Natural killer cell treated with Interleukin-12 subunit alpha and Interleukin-12 subunit beta and Interleukin-15 and Interleukin-18, amount 100 ng/mL, for 72 hours (primary cell): ENCODE data around the gene TMEM126B. TPM values are rescaled to one million over a fixed set of nuclear protein-coding genes. Genes with fewer than 3 reads are reported as not detected.
"Not testable (repeated sequence)": the region's sequence is repeated elsewhere in the genome, so short reads cannot be mapped to it uniquely, and the experiment has no call there.

Experiments used
- ATAC-seq, 2 donors: fragments of 150-1000 bp; cut with Tn5 transposase in 1 of 2; sonication (Bioruptor Pico), chemical (Tn5 transposase) in 1 of 2; 2 replicates each; pipeline ENCODE4 v1.10.0; 2021
- DNase-seq: peaks from one replicate; pipeline ENCODE4 v3.0.0; 2022; ENCODE audit warnings: low spot score
- H3K27ac Mint-ChIP-seq, 2 donors: 1 replicate in 1 of 2; 2 replicates in 1 of 2; pipeline ENCODE4 v1.8.0; 2022; ENCODE audit warnings: mixed read lengths in 2 of 2, mild to moderate bottlenecking in 1 of 2, moderate library complexity in 1 of 2
- H3K27me3 Mint-ChIP-seq, 2 donors: 1 replicate in 1 of 2; 2 replicates in 1 of 2; pipeline ENCODE4 v1.8.0; 2022; ENCODE audit warnings: mixed read lengths in 2 of 2
- H3K36me3 Mint-ChIP-seq: one replicate; pipeline ENCODE4 v1.8.0; 2022; ENCODE audit warnings: mixed read lengths
- H3K4me1 Mint-ChIP-seq, 2 donors: 1 replicate in 1 of 2; 2 replicates in 1 of 2; pipeline ENCODE4 v1.8.0; 2022; ENCODE audit warnings: low read depth in 2 of 2, mixed read lengths in 2 of 2, mild to moderate bottlenecking in 1 of 2
- H3K4me3 Mint-ChIP-seq: one replicate; pipeline ENCODE4 v1.8.0; 2022; ENCODE audit warnings: mixed read lengths
- H3K9me3 Mint-ChIP-seq: 2 replicates; pipeline ENCODE4 v1.8.0; 2022; ENCODE audit warnings: mixed read lengths
- total RNA-seq, 2 donors: library from RNA; stranded (reverse); gene quantifications; one replicate each; pipeline ENCODE4 v1.2.3, GENCODE V29; 2022

Gene TMEM126B
- total RNA-seq, 2 donors from 2014 or later: 43.0 to 43.9 TPM

GRCh38 chr11:85619499-85619898 lies 8.9 kb upstream of the TMEM126B start:
- DNase-seq (no peak), ATAC-seq (no peak)
- H3K4me3 Mint-ChIP-seq: no peak overlapping the region
- no peaks in the 10 kb centered on the region for H3K9me3 Mint-ChIP-seq
- no peaks in the 10 kb centered on the region for H3K36me3 Mint-ChIP-seq
- peaks cover 4 to 5% of the 10 kb centered on the region in 2 donors for H3K4me1 Mint-ChIP-seq
- H3K27ac Mint-ChIP-seq: no peak overlapping the region
- peaks cover 4 to 8% of the 10 kb centered on the region in 2 donors for H3K27me3 Mint-ChIP-seq

DNA sequence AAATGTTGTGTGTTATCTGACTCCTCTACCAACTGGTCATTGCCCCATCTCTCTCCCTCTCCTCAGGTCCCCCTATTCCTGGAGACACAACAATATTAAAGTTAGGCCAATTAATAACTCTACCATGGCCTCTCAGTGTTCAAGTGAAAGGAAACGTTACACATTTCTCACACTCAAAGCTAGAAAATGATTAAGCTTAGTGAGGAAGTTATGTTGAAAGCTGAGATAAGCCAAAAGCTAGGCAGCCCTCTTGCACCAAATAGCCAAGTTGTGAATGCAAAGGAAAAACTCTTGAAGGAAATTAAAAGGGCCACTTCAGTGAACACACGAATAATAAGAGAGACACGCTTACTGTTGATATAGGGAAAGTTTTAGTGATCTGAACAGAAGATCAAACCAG lies 8.1 kb upstream of the TMEM126B start:
- H3K27me3 Mint-ChIP-seq: peaks cover 7 to 14% of the 10 kb centered on the region in 2 donors
- DNase-seq (no peak), ATAC-seq (no peak)
- H3K27ac Mint-ChIP-seq: no peak overlapping the region
- H3K36me3 Mint-ChIP-seq: no peaks in the 10 kb centered on the region
- H3K4me1 Mint-ChIP-seq: peaks cover 4 to 5% of the 10 kb centered on the region in 2 donors
- H3K4me3 Mint-ChIP-seq: no peak overlapping the region
- no peaks in the 10 kb centered on the region for H3K9me3 Mint-ChIP-seq

DNA sequence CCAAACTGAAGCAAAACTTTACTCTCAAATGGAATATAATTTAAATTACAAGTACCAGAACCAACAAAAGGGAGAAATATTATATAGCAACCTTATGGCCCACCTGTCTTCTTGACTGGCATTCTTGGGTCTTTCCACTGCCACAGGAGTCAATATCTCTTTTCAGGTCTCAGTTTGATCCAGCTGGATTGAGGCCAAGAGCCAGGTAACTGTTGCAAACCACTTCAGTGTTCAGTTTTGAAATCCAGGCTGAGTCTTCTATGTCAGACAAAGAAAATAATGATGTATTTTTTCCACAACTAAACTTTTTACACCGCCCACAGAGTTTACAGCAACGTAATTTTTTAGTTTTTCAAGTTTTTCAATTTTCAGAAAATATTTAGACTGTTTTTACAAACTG lies 1.9 kb upstream of the TMEM126B start:
- Mint-ChIP-seq H3K27ac (peak overlapping the region in 1 of 2 donors; percentile 91), H3K27me3 (peaks cover 2 to 15% of the 10 kb centered on the region in 2 donors), H3K4me1 (peaks cover 17 to 18% of the 10 kb centered on the region in 2 donors), H3K4me3 (peak overlapping the region; percentile 97), H3K36me3 (no peaks in the 10 kb centered on the region), H3K9me3 (no peaks in the 10 kb centered on the region)
- DNase-seq (no peak), ATAC-seq (no peak)

DNA sequence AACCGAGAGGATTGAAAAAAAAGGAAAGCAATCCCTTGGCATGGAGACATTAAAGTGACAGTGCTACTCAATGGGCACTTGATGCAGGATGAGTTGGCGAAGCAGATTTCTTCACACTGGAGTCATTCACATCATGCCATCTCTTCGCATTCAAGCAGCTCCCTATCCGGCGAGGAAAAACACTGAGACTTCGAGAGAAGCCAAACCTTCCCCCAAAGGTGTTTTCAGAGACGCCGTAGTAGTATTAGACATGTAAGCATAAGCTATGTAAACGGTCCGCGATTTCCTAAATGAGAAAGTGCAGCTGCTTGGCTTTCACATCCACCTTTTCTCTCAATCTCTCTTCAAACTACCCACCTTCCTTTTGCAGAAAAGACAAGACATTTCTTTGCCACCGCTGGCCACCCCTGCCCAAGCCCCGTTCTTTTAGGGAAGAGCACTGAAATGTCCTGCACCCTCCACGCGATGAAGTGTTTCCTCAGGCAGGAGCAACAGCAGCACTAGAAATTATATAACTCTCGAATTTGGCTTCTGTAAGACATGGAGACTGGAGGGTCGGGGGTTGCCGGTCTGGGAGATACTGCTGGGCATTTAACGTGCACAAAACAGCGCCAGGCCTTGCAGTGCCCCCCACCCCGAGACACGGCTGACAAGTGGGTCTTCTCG lies 928 bp upstream of the TMEM126B start, which contains the start of gene DLG2:
DLG2 (minus strand) TSS at position 13 of the 666 bp plus-strand sequence.
- Mint-ChIP-seq H3K36me3 (no peaks in the 10 kb centered on the region), H3K4me1 (peaks cover 17 to 18% of the 10 kb centered on the region in 2 donors), H3K4me3 (peak within 1 kb of the TSS; percentile 97), H3K27ac (peak within 1 kb of the TSS; percentile 82 to 91), H3K9me3 (no peaks in the 10 kb centered on the region), H3K27me3 (peaks cover 2 to 15% of the 10 kb centered on the region in 2 donors)
- DNase-seq: no peak
- no peak for ATAC-seq

GRCh38 chr11:85628771-85629341 lies 463 bp downstream of the TMEM126B start:
- Mint-ChIP-seq H3K27me3 (peaks cover 2 to 12% of the 10 kb centered on the region in 2 donors), H3K27ac (peak overlapping the region; percentile 82 to 91), H3K4me3 (peak overlapping the region; percentile 97), H3K4me1 (peaks cover 17 to 18% of the 10 kb centered on the region in 2 donors), H3K36me3 (no peaks in the 10 kb centered on the region), H3K9me3 (no peaks in the 10 kb centered on the region)
- ATAC-seq (no peak), DNase-seq (peak; percentile 65)

- no peak for DNase-seq
- no peak overlapping the region for H3K4me3 Mint-ChIP-seq
- H3K36me3 Mint-ChIP-seq: peaks cover 19% of the 10 kb centered on the region
- no peak overlapping the region for H3K27ac Mint-ChIP-seq
- H3K27me3 Mint-ChIP-seq: no peaks in the 10 kb centered on the region
- ATAC-seq: no peak
- H3K9me3 Mint-ChIP-seq: no peaks in the 10 kb centered on the region
- peaks cover 0 to 3% of the 10 kb centered on the region in 2 donors for H3K4me1 Mint-ChIP-seq
Observed at GRCh38 chr11:85634747-85635146, 6.4 kb downstream of the TMEM126B start.

GRCh38 chr11:85643191-85643614 lies 14.8 kb downstream of the TMEM126B start:
- no peak for DNase-seq
- no peaks in the 10 kb centered on the region for H3K9me3 Mint-ChIP-seq
- H3K27ac Mint-ChIP-seq: no peak overlapping the region
- H3K4me1 Mint-ChIP-seq: peaks cover 0 to 7% of the 10 kb centered on the region in 2 donors
- ATAC-seq: no peak
- no peak overlapping the region for H3K4me3 Mint-ChIP-seq
- H3K27me3 Mint-ChIP-seq: peaks cover 13 to 44% of the 10 kb centered on the region in 2 donors
- peaks cover 17% of the 10 kb centered on the region for H3K36me3 Mint-ChIP-seq

- no peaks in the 10 kb centered on the region for H3K9me3 Mint-ChIP-seq
- H3K4me1 Mint-ChIP-seq: peaks cover 12 to 15% of the 10 kb centered on the region in 2 donors
- no peak for DNase-seq
- no peak for ATAC-seq
- H3K27me3 Mint-ChIP-seq: peaks cover 11 to 40% of the 10 kb centered on the region in 2 donors
- peak overlapping the region; percentile 92 for H3K4me3 Mint-ChIP-seq
- peak overlapping the region; percentile 79 to 98 for H3K27ac Mint-ChIP-seq
- no peaks in the 10 kb centered on the region for H3K36me3 Mint-ChIP-seq
Observed at GRCh38 chr11:85647078-85647477, 18.7 kb downstream of the TMEM126B start.

DNA sequence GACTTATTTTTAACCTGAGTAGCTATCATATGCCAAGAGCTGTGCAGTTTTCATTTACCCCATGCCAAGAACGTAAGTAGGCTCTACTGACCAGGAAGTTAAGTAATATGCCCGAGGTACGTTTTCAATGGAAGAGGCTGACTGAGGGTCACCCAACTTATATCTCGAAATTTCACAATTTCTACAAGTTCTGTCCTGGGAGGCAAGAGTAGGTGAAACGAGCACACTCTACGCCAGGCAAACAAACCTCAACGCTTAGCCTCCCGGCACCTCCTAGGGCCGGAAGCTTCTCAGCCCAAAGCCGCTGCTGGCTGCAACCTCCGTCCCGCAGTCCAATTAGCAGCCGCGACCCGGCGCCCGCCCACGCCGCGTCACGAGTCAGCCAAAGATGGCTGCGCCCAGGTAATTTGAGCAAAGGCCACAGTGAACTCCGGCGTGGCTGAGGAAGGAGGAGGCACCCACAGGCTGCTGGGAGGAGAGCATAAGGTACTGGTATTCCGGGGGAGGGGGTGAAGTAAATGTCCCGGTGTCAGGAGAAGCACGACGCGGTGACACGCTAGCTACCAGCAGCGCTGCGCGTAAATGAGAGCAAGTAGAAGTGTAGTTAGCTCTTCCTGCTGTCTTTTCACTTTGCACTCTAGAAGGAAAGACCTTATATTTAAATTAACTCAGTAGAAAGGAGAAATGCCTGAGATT lies 19.4 kb downstream of the TMEM126B start, which contains the start of gene TMEM126A:
TMEM126A (plus strand) TSS at position 364 of the 696 bp plus-strand sequence. CDS start 2,289 bp downstream, outside the sequence.
- DNase-seq (peak; percentile 93), ATAC-seq (peak; percentile 99)
- Mint-ChIP-seq H3K9me3 (no peaks in the 10 kb centered on the region), H3K4me3 (peak within 1 kb of the TSS; percentile 92), H3K36me3 (no peaks in the 10 kb centered on the region), H3K27me3 (peaks cover 8 to 33% of the 10 kb centered on the region in 2 donors), H3K4me1 (peaks cover 16 to 18% of the 10 kb centered on the region in 2 donors), H3K27ac (peak within 1 kb of the TSS; percentile 79 to 98)

DNA sequence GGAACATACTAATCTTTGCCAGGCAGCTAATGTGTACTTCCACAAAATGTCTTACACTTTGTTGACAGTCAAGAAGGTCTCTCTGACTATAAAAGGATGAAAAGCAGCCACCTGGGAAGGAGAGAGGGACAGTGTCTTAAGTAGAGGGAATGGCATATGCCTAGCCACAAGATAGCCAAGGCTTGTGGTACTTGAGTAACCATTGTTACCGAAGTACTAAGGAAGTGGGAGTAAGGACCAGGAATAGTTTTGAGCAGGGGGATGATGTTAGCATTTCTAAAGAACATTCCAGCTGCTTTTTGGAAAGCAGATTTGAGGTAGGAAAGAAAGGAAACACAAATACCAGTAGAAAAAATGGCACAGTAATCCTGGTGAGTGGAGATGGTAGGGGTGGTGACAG lies 22.7 kb downstream of the TMEM126B start:
- no peak for DNase-seq
- H3K4me1 Mint-ChIP-seq: peaks cover 28 to 31% of the 10 kb centered on the region in 2 donors
- no peak overlapping the region for H3K27ac Mint-ChIP-seq

DNA sequence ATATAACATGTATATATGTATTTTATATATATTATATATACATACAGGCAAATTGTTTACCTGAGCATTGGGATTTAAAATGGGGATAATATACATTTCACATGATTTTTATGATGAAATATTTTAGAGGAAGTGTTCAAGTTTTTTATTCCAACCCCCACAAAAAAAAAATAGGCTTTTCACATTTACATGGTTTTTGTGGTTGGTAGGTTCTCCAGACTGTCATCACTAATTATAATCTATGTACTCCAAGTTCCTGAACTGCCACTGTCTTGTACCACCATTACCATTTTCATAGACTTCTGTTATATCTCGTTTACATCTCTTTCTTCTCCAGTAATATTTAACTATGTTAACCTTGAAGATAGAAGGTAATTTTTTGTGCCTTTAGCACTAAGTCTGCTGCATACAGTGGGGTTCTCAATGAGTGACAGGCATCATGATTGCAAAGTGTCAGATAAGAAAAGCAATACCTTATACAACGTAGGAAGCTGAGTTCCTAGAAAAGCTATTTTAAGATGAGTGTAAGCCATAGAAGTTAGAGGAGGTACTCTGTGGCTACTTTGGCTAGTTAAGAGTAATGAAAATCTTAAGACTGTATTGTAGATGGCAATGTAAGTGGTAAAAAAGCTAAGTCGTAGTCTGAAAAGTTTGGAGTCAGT lies 24.5 kb downstream of the TMEM126B start:
- Mint-ChIP-seq H3K4me3 (no peak overlapping the region), H3K4me1 (peaks cover 26 to 36% of the 10 kb centered on the region in 2 donors), H3K36me3 (peaks cover 12% of the 10 kb centered on the region), H3K27me3 (no peaks in the 10 kb centered on the region), H3K9me3 (no peaks in the 10 kb centered on the region), H3K27ac (peak overlapping the region; percentile 39 to 81)
- DNase-seq (no peak), ATAC-seq (no peak)

More for the DNA sequence above, 22.7 kb downstream of the TMEM126B start:
- ATAC-seq: no peak
- H3K9me3 Mint-ChIP-seq: no peaks in the 10 kb centered on the region
- H3K36me3 Mint-ChIP-seq: peaks cover 6% of the 10 kb centered on the region
- no peaks in the 10 kb centered on the region for H3K27me3 Mint-ChIP-seq
- no peak overlapping the region for H3K4me3 Mint-ChIP-seq

GRCh38 chr11:85654343-85654742 lies 25.9 kb downstream of the TMEM126B start:
- DNase-seq, H3K4me3 Mint-ChIP-seq, H3K27me3 Mint-ChIP-seq, H3K9me3 Mint-ChIP-seq, ATAC-seq, H3K27ac Mint-ChIP-seq: not testable (repeated sequence)
- H3K36me3 Mint-ChIP-seq: peaks cover 12% of the 10 kb centered on the region
- peaks cover 21 to 32% of the 10 kb centered on the region in 2 donors for H3K4me1 Mint-ChIP-seq

DNA sequence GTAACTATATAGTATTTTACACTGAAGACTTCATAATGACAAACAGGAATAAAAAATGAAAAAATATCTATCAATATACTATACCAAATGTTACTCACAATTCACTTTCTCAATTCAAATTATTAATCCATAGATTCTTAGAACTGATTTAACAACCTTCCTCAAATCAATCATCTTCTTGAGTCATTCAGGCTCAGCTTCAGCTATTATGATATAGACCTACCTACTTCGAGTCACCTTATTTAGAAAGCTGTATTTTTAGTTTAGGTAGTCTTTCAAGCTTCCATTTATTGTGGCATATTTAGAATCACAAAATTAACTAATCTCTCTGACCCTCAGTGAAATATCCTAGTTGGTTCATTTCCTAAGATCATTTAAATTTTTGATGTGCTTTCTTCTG lies 28.4 kb downstream of the TMEM126B start:
- no peak overlapping the region for H3K4me3 Mint-ChIP-seq
- peak overlapping the region in 1 of 2 donors; percentile 2 for H3K27ac Mint-ChIP-seq
- H3K27me3 Mint-ChIP-seq: no peaks in the 10 kb centered on the region
- H3K4me1 Mint-ChIP-seq: peaks cover 33 to 48% of the 10 kb centered on the region in 2 donors
- ATAC-seq: no peak
- H3K9me3 Mint-ChIP-seq: no peaks in the 10 kb centered on the region
- peaks cover 32% of the 10 kb centered on the region for H3K36me3 Mint-ChIP-seq
- DNase-seq: no peak
